ENCODE results near the gene RAP1A.

Gene RAP1A

DNA sequence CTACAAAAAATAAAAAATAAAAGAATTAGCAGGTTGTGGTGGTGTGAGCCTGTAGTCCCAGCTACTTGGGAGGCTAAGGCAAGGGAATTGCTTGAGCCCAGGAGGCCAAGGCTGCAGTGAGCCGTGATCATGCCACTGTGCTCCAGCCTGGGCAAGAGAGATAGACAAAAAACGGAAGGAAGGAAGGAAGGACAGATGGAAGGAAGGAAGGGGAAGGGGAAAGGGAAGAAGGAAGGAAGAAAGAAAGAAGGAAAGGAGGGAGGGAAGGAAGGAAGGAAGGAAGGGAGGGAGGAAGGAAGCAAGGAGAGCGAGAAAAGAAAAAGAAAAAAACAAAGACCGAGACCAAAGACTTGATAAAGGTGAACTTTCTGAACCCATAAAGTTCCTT lies 25.3 kb upstream of the RAP1A start:
- TF ChIP-seq, protein P1, sequence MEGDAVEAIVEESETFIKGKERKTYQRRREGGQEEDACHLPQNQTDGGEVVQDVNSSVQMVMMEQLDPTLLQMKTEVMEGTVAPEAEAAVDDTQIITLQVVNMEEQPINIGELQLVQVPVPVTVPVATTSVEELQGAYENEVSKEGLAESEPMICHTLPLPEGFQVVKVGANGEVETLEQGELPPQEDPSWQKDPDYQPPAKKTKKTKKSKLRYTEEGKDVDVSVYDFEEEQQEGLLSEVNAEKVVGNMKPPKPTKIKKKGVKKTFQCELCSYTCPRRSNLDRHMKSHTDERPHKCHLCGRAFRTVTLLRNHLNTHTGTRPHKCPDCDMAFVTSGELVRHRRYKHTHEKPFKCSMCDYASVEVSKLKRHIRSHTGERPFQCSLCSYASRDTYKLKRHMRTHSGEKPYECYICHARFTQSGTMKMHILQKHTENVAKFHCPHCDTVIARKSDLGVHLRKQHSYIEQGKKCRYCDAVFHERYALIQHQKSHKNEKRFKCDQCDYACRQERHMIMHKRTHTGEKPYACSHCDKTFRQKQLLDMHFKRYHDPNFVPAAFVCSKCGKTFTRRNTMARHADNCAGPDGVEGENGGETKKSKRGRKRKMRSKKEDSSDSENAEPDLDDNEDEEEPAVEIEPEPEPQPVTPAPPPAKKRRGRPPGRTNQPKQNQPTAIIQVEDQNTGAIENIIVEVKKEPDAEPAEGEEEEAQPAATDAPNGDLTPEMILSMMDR (IDR thresholded peaks at IDR 0.05; ENCODE audit: low read depth, low read length), result no peak
- Histone ChIP-seq H3K9me3 (no peaks in the 10 kb centered on the region), H3K4me1 (peaks cover 12% of the 10 kb centered on the region), H3K27me3 (no peaks in the 10 kb centered on the region), H3K4me3 (ENCODE audit: low read depth, low read length) (no peak overlapping the region), H3K36me3 (no peaks in the 10 kb centered on the region)
- no peak for DNase-seq

DNA sequence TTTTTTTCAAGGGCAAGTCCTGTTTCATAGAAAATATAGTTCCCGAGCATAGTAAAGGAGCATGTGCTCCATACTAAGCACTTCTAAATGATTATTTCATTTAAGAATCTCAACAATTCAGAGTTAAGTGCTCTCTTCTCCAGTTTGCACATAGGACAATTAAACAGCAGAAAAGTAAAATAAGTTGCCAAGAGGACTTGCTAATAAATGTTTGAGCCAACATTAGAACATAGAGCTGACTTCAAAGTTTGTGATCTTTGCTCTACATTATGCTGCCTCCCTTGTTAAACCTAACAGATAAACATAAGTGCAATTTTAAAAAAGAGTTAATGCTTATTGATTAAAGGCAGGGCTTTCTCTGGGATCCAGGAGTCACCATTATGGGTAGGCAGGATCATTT lies 23.8 kb upstream of the RAP1A start:
- H3K4me3 ChIP-seq (ENCODE audit: low read depth, low read length), result no peak overlapping the region
- DNase-seq, result no peak
- peaks cover 12% of the 10 kb centered on the region for H3K4me1 ChIP-seq
- no peaks in the 10 kb centered on the region for H3K36me3 ChIP-seq
- TF ChIP-seq, protein P1 (IDR thresholded peaks at IDR 0.05; ENCODE audit: low read depth, low read length), result no peak
- H3K27me3 ChIP-seq, result no peaks in the 10 kb centered on the region
- H3K9me3 ChIP-seq, result no peaks in the 10 kb centered on the region

DNA sequence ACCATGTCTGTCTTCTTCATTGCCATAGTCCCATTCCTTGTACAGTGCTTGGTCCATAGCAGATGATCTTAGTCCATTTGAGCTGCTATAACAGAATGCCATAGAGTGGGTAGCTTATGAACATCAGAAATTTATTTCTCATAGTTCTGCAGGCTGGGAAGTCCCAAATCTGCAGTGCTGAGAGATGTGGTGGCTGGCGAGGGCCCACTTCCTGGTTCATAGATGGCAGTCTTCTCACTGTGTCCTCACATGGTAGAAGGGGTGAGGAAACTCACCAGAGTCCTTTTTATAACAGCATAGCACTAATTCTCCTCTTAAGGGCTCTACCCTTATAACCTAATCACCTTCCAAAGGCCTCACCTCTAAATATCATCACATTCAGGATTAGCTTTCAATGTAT lies 23.1 kb upstream of the RAP1A start:
- H3K36me3 ChIP-seq, result no peaks in the 10 kb centered on the region
- TF ChIP-seq, protein P1 (IDR thresholded peaks at IDR 0.05; ENCODE audit: low read depth, low read length), result no peak
- no peak for DNase-seq
- H3K9me3 ChIP-seq, result no peaks in the 10 kb centered on the region
- H3K4me3 ChIP-seq (ENCODE audit: low read depth, low read length), result no peak overlapping the region
- no peaks in the 10 kb centered on the region for H3K27me3 ChIP-seq
- H3K4me1 ChIP-seq, result peaks cover 12% of the 10 kb centered on the region

DNA sequence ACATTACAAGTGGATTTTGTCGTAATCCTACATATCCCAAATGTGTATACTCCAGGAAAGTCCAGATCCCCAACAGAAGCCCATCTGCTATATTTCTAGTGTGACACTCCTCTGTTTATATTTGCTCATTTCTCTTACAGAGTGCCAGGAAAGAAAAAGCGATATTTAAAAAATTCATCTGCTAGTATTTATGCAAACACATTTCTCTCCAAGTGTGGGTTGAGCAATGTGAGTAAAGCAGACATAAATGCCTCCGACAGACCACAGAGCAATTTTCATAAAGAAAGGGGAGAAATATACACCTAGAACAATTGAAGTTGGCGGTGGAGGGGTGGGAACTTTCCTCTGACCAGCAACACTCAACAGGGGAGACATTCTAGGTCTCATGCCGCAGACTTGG lies 22.2 kb upstream of the RAP1A start:
- H3K9me3 ChIP-seq, result no peaks in the 10 kb centered on the region
- H3K36me3 ChIP-seq, result no peaks in the 10 kb centered on the region
- TF ChIP-seq, protein P1 (IDR thresholded peaks at IDR 0.05; ENCODE audit: low read depth, low read length), result no peak
- no peak overlapping the region for H3K4me3 ChIP-seq (ENCODE audit: low read depth, low read length)
- no peak for DNase-seq
- H3K27me3 ChIP-seq, result no peaks in the 10 kb centered on the region
- H3K4me1 ChIP-seq, result peaks cover 6% of the 10 kb centered on the region

DNA sequence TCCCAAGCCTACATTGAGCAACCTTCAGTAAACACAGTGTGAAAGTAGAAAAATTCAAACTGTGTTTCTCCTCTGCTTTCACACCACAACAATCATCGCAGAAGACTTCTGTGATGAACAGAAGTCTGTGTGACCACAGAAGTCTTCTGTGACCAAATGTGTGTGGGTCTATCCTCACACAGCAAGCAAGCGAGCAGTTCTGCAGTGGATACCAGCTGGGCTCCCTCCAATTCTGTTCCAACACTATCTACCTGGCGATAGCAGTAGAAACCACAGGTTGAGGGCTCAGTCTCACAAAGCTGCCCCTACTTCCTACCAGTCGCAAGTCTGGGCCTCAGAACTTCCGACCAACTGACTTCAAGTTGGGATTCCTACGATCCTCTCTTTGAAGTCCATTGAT lies 21.0 kb upstream of the RAP1A start:
- no peak overlapping the region for H3K4me3 ChIP-seq (ENCODE audit: low read depth, low read length)
- no peaks in the 10 kb centered on the region for H3K9me3 ChIP-seq
- peaks cover 5% of the 10 kb centered on the region; the same call in 1 of the 2 replicates for H3K4me1 ChIP-seq
- DNase-seq, result no peak
- no peaks in the 10 kb centered on the region for H3K36me3 ChIP-seq
- no peaks in the 10 kb centered on the region for H3K27me3 ChIP-seq
- TF ChIP-seq, protein P1 (IDR thresholded peaks at IDR 0.05; ENCODE audit: low read depth, low read length), result no peak

DNA sequence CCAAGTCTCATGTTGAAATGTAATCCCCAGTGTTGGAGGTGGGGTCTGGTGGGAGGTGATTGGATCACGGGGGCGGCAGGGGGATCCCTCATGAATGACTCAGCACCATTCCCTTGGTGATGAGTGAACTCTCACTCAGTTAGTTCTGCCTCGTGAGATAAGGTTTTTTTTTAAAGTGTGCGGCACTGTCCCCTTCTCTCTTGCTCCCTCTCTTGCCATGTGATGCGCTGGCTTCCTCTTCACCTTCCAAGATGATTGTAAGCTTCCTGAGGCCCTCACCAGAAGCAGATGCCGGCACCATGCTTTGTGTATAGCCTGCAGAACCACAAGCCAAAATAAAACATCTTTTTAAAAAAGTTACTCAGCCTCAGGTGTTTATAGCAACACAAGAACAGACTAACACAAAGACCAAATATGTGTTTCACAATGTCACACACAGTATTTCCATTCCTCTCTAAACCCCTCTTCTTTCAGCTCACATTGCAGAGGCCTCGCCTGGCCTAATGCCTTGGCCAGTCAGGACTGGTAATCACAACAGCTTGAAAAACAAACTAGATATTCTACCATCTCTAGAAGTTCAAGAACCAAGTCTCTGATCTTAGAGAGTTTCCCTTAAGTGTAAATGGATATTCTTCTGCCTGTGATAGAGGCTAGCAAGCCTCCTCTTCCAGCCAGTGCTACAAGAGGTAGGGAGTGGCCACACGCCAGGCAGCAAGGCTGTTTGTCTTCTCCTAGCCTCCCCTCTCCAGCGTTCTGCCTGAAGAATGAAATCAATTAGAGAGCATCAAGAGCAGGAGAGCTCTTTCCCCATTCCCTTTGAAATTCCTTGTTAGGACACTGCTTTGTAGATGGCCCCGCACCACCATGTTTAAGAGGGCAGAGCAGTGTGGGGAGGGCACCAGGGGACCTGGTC lies 19.6 kb upstream of the RAP1A start:
- Histone ChIP-seq H3K36me3 (no peaks in the 10 kb centered on the region), H3K9me3 (no peaks in the 10 kb centered on the region), H3K4me3 (ENCODE audit: low read depth, low read length) (no peak overlapping the region), H3K4me1 (no peaks in the 10 kb centered on the region), H3K27me3 (no peaks in the 10 kb centered on the region)
- DNase-seq, result no peak
- TF ChIP-seq, protein P1 (IDR thresholded peaks at IDR 0.05; ENCODE audit: low read depth, low read length), result no peak

Data from BE2C (cell line).